Lung microvascular endothelial cell (primary cell): ENCODE data around the gene CERK. TPM values are rescaled to one million over a fixed set of nuclear protein-coding genes. Genes with fewer than 3 reads are reported as not detected.
"Not testable (repeated sequence)": the region's sequence is repeated elsewhere in the genome, so short reads cannot be mapped to it uniquely, and the experiment has no call there.

ENCODE experiments used
- DNase-seq, 2 donors: peaks; one replicate each; pipeline versions ENCODE4 v3.0.0 to v3.0.0-alpha.2; 2010; ENCODE audit warnings: low read depth in 2 of 2
- total RNA-seq: library from RNA; depleted of rRNA; stranded (reverse); fragments of >200 nt; gene quantifications from 2 replicates; pipeline ENCODE4 v1.2.1, GENCODE V29; 2014

CERK gene, protein sequence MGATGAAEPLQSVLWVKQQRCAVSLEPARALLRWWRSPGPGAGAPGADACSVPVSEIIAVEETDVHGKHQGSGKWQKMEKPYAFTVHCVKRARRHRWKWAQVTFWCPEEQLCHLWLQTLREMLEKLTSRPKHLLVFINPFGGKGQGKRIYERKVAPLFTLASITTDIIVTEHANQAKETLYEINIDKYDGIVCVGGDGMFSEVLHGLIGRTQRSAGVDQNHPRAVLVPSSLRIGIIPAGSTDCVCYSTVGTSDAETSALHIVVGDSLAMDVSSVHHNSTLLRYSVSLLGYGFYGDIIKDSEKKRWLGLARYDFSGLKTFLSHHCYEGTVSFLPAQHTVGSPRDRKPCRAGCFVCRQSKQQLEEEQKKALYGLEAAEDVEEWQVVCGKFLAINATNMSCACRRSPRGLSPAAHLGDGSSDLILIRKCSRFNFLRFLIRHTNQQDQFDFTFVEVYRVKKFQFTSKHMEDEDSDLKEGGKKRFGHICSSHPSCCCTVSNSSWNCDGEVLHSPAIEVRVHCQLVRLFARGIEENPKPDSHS
- 80.6 and 128 TPM in 2 replicates for total RNA-seq

DNA sequence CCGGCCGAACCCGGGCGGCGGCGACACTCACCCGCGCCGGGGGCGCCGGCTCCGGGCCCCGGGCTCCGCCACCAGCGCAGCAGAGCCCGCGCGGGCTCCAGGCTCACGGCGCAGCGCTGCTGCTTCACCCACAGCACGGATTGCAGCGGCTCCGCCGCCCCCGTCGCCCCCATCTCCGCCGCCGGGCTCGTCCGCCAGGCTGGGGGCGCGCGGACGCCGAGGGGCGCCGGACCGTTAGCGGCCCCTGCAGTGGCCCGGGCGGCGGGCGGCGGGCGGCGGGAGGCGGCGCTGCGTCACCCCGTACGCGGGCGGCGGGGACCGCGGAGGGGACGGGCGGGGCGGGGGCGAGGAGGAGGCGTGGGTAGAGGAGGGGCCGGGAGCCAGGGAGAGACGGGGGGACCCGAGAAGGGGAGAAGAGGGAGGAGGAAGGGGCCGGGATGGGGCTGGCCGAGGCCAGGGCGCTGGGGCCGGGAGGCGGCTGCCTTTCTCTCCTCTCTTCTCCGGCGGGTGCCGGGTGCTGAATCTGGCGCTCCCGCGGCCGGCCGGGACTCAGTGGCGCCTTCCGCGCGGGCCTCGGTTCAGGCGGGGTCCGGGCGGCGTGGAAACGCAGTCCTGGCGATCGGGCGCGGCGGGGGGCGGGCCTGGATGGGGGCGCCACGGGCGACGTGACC lies at the start of gene CERK:
CERK (minus strand) TSS at position 277 of the 671 bp plus-strand sequence; CDS start at position 173, 104 bp downstream.
- DNase-seq = peak; percentile 76

- DNase-seq = no peak
These were observed 45.7 kb upstream of the CERK start for GRCh38 chr22:46783721-46784120.

GRCh38 chr22:46782200-46782599 lies 44.1 kb upstream of the CERK start:
- not testable (repeated sequence) for DNase-seq

DNA sequence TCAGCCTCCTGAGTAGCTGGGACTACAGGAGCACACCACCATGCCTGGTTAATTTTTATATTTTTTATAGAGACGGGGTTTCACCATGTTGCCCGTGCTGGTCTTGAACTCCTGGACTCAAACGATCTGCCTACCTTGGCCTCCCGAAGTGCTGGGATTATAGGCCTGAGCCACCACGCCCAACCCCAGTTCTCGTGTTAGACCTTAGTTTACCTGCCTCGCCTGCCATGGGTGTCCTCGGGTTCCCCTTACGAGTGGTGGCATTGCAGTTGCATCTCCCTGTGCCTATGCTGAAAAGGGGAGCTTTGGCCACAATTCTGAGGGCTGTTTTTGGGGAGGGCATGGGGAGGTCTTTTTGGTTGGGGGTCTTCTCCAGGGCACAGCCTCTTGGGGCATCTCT lies 43.2 kb upstream of the CERK start:
- no peak for DNase-seq

DNA sequence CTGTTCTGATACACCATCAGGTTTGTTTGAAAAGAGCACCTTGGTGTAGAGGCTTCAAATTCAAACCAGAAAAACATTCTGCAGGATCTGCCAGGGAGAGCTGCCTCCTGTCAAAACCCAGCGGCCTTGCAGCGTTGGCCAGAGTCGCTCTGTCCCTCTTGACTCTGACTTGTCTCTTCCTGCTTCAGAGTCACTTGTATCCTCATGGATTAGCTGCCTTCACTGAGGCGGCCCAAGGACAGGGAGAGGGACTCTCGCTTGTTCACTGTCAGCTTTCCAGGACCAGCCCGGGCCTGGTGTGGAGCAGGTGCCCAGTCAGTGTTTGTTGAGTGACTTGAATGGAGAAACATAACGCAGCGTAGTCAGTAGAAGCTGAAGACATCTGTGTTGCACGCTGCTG lies 42.4 kb upstream of the CERK start:
- DNase-seq = no peak

GRCh38 chr22:46779651-46780050 lies 41.6 kb upstream of the CERK start:
- no peak for DNase-seq

DNA sequence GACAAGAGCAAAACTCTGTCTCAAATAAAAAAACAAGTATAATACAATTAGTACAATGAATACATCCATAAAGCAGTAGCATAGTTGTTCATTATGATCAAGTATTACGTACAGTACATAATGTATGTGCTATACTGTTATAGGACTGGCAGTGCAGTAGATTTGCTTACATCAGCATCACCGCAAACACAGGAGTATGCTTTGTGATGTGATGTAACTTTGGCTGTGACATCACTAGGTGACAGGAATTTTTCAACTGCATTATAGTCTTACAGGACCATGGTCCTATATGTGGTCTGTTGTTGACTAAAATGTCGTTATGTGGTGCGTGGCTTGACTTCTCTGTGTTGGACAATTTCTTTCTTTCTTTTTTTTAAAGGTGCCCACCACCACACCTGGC lies 41.0 kb upstream of the CERK start:
- no peak for DNase-seq

DNA sequence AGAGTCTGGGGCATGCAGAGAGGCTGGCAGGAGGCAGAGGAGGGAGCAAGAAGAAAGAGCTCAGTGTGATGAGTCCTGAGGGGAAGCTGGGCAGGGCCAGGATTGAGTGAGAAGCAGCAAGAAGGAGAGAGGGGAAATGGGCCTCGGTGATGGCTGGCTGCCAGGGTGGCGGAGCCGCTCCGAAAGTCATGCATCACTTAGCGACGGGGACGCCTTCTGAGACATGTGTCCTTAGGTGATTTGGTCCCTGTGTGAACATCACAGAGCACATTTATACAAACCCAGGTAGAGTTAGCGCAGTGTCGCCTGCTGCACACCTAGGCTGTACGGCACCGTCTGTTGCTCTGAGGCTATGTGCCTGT lies 39.5 kb upstream of the CERK start:
- peak in 1 of 2 donors; percentile 33 for DNase-seq

DNA sequence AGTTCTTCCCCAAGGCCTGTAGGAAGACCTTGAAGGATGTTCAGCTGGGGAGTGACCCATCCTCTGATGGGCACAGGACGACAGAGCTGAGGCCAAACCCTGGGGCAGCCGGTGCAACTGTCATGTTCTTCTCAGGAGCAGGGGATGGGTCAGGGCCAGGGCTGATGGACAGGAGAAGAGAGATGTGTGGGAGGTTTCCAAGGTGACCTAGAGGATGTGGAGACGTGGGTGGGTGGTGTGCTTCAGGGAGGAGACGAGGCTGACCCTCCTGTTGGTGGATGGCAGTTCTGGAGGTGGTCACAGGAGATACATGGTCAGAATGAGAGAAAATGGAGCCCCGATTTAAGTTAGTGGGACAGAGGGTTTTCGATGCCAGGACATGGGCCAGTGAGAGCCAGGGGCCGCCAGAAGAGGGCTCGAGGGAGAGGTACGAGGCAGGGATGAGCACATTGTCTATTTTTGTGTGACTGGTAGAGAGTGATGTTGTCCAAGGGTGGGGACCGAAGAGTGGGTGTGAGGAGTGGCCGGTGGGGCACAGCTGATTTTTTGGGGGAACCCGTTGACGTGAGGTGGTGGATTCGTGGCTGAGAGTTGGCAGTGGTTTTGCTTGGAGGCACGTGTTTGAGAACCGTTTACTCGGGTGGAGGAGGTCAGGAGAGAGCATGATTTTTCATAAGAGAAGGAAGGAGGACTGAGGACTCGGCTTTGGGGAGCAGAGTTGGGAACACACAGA lies 39.0 kb upstream of the CERK start:
- no peak for DNase-seq

- DNase-seq = no peak
These were observed 38.1 kb upstream of the CERK start for GRCh38 chr22:46775850-46776826.

DNA sequence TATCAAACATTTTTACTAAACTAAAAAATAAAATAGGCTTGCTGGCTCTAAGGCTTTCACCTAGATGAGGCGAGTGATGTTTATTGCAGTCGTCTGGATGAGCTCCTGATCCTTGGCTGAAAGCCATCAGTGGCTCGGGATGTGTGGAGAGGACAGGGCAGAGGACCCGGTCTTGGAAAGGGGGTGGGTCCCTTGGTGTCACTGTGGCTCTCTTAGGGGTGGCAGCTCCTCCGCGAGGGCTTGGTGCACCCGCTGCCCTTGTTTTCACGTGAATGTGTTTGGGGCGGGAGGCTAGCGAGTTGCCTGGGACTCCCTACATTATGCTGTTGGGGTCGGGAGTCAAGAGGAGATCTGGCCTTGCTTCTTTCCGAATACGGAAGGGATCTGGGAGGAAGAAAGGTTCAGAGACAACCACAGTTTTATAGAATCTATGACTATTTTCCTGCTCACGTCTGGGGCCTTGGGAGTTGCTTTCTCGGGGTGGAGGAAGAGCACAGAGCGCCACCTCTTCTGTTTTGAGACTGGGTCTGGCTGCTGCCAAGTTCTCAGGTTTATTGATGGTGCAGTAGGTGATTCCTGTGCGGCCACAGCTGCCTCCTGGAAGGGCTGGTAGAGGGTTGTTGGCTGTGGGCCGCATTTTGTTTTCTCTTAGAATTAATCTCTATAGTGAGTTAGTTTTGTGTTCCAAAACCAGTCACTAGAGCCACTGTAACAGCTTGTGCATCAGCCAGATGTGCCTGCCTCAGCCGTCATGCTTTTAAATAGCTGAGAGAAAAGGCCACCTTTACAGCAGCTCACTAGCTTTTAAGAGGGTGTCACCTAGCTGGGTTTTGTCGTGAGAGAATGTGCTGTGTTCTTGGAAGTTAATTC lies 37.2 kb upstream of the CERK start:
- no peak for DNase-seq

GRCh38 chr22:46774253-46774979 lies 36.4 kb upstream of the CERK start:
- DNase-seq = no peak

GRCh38 chr22:46773076-46773475 lies 35.0 kb upstream of the CERK start:
- DNase-seq = no peak

DNA sequence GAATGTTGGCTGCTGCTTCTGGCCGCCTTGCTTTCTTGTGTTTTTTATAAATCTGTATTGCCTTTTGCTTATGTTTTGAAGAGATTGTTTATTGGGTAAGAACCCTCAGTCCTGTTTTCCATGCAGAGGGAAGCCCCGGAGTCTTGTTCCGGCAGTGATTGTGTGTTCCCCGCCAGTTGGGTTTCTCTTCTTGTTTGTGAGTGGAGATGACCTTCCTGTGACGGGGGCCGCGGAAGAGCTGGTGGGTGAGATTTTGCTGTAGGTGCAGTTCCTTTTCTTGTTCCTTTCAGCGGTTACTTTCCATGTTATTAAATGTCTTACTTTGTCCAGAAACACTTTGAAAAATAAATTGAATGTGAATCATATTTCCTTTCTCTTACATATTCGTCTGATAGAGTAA lies 32.7 kb upstream of the CERK start:
- DNase-seq = peak; percentile 44 to 71

DNA sequence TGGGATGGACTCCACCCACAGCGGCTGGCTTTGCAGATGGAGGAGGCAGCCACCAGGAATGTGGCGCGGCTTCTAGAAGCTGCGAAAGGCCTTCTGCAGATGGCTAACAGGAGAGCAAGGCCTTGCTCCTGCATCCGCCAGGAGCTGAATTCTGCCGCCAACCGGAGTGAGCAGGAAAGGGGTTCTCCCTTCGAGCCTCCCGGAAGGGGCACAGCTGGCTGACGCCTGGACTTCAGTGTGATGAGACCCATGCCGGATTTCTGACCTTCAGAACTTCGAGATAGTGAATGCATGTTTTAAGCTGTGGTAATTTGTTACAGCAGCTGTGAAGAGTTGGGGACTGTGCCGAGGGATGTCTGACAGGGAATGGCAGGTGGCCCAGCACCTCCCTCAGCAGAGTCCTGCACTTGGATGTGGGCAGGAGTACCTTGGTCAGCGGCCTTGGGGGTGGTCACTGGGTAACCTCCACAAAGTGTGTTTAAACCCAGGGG lies 32.1 kb upstream of the CERK start:
- DNase-seq = no peak

DNA sequence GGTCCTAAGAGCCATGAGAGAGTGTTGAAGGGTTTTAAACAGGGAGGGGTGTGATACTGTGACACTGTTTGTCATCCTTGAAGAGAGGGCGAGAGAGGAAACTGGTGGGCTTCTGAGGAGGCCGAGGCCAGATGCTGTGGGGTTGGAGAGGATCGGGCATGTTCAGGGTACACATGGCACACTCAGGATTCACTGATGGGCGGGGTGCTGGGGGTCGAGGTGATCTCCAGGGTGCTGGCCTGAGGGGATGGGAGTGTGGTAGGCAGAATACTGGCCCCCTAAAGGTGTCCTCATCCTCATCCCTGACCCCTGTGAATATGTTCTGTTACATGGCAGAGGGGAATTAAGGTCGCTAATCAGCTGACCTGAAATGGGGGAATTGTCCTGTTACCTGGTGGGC lies 31.7 kb upstream of the CERK start:
- DNase-seq = no peak

DNA sequence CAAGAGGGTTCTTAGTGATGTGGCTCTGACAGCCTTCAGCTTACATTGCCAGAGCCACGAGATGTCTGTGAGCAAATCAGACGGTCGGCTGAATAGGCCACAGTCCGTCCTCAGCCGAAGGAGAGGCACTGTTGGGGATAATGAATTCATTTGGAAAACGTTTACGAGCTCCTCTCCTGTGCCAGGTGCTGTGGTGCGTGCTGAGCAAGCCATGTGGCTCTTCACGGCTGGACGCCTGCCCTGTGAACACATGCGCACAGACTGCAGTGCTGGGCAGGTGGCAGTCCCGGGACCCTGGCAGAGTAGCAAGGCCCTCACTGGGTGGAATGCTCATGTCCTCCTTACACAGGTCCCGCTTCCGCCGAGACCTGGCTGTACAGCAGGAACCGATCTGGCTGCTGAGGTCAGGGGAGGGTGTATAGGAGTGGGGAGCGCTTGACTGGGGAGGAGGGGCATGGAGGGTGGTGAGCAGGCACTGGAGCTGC lies 31.2 kb upstream of the CERK start:
- DNase-seq = no peak

GRCh38 chr22:46767249-46767985 lies 29.4 kb upstream of the CERK start:
- DNase-seq = no peak
